ENCODE data around the gene TUBB3. TPM values are rescaled to one million over a fixed set of nuclear protein-coding genes. Genes with fewer than 3 reads are reported as not detected.

Gene TUBB3
- polyA plus RNA-seq, 1 experiment, result 108 TPM

DNA sequence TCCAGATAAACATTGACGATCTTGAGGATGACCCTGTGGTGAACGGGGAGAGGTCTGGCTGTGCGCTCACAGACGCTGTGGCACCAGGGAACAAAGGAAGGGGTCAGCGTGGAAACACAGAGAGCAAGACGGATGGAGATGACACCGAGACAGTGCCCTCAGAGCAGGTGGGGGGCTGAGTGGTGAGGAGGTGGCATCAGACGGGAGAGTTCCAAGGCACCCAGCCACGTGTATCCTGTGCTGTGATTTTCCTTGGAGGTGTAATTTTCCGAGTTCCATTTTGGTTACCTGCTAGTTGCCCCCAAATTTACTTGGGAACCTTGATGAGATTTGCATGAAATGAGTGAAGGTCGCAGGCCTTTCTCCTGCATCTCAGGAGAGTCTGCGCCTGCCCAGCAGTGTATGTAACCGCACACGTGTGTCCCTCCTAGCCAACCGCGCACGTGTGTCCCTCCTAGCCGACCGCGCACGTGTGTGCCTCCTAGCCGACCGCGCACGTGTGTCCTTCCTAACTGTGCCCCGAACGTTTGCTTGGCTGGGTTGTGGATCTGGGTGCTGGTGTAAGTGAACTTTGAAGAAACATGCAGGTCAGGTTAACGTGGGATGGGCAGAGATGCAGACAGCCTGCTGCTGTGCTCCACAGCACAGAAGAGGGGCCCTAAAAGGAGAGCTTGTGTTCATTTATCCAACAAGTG lies 39.6 kb upstream of the TUBB3 start:
- ChIA-PET POLR2A (no interaction called here), CTCF (no interaction called here)
- Histone ChIP-seq H3K4me3 (ENCODE audit: low read depth, low read length) (no peak overlapping the region), H3K27me3 (ENCODE audit: control insufficient read depth, insufficient read depth, low read length) (no peaks in the 10 kb centered on the region), H3K36me3 (ENCODE audit: control insufficient read depth, insufficient read depth, low read length) (peaks cover 47% of the 10 kb centered on the region)
- DNase-seq (ENCODE audit: low read depth), result no peak
- TF ChIP-seq, protein P1, sequence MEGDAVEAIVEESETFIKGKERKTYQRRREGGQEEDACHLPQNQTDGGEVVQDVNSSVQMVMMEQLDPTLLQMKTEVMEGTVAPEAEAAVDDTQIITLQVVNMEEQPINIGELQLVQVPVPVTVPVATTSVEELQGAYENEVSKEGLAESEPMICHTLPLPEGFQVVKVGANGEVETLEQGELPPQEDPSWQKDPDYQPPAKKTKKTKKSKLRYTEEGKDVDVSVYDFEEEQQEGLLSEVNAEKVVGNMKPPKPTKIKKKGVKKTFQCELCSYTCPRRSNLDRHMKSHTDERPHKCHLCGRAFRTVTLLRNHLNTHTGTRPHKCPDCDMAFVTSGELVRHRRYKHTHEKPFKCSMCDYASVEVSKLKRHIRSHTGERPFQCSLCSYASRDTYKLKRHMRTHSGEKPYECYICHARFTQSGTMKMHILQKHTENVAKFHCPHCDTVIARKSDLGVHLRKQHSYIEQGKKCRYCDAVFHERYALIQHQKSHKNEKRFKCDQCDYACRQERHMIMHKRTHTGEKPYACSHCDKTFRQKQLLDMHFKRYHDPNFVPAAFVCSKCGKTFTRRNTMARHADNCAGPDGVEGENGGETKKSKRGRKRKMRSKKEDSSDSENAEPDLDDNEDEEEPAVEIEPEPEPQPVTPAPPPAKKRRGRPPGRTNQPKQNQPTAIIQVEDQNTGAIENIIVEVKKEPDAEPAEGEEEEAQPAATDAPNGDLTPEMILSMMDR (IDR thresholded peaks at IDR 0.05; ENCODE audit: insufficient read depth, low read depth, low read length), result no peak

DNA sequence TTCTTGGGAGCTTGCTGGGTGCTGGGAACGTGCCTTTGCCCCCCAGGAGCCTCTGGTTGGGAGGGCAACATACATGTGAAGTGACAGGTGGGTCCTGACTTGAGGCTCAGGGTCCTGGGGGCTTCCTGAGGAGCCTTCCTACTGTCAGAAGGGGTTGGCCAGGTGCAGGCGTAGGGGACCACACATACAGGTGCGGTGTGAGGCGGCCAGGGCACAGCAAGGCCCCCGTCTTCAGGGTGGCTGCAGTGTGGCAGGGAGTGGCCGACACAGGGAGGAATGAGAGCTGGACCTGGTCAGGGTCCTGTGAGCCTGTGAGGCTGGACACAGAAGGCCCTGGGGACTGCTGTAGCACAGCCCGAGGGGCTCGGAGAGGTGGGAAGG lies 39.1 kb upstream of the TUBB3 start:
- H3K36me3 ChIP-seq (ENCODE audit: control insufficient read depth, insufficient read depth, low read length), result peaks cover 44% of the 10 kb centered on the region
- TF ChIP-seq, protein P1 (IDR thresholded peaks at IDR 0.05; ENCODE audit: insufficient read depth, low read depth, low read length), result no peak
- POLR2A ChIA-PET, result no interaction called here
- CTCF ChIA-PET, result no interaction called here
- DNase-seq (ENCODE audit: low read depth), result no peak
- no peak overlapping the region for H3K4me3 ChIP-seq (ENCODE audit: low read depth, low read length)
- H3K27me3 ChIP-seq (ENCODE audit: control insufficient read depth, insufficient read depth, low read length), result no peaks in the 10 kb centered on the region

DNA sequence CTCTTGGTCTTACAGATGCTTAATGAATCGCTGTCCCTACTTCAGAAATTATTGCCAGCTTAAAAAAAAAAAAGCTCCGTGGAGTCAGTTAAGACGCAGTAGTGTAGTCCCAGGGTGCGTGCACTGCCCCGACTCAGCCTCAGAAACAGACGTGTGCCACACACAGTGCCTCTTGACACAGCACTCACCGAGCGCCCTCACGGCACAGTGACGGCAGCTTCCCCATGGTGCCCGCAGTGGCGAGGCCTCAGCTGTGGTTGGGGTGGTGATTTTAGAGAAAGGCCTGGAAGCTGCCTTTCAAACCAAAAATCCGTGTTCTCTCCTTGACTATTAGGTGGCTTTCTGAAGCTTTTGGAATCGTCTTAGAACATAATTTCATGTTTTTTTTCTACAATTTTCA lies 35.9 kb upstream of the TUBB3 start:
- Histone ChIP-seq H3K4me3 (ENCODE audit: low read depth, low read length) (no peak overlapping the region), H3K36me3 (ENCODE audit: control insufficient read depth, insufficient read depth, low read length) (peaks cover 50% of the 10 kb centered on the region), H3K27me3 (ENCODE audit: control insufficient read depth, insufficient read depth, low read length) (no peaks in the 10 kb centered on the region)
- no peak for DNase-seq (ENCODE audit: low read depth)
- ChIA-PET POLR2A (no interaction called here), CTCF (interaction anchor here (1.3 kb wide), 1 partner anchor 187 kb away, joined by 3 read pairs; no protein-coding TSS in a partner anchor)
- TF ChIP-seq, protein P1 (IDR thresholded peaks at IDR 0.05; ENCODE audit: insufficient read depth, low read depth, low read length), result no peak

DNA sequence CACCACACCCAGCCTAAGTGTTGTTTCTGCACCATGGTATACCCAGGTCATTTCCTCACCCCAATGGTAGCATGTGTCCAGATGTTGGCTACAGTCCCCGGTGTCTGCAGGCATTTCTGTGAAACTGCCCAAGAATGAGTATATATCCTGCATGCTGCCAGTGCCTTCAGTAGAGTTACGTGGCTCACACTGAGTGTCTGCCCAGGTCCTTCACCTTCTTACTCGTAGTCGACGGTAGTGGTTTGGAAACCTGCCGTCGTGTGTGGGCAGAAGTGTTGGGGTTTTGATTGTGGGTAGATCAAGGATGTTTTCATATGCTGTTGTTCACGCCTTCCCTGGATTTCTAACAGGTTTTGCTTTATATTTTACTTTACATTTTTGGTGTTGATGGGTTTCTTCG lies 32.9 kb upstream of the TUBB3 start:
- TF ChIP-seq, protein P1 (IDR thresholded peaks at IDR 0.05; ENCODE audit: insufficient read depth, low read depth, low read length), result no peak
- CTCF ChIA-PET, result interaction anchor here (0.6 to 1.6 kb wide), 2 partner anchors 13 to 20 kb away, joined by 3 to 5 read pairs; no protein-coding TSS in a partner anchor
- POLR2A ChIA-PET, result no interaction called here
- DNase-seq (ENCODE audit: low read depth), result no peak
- Histone ChIP-seq H3K4me3 (ENCODE audit: low read depth, low read length) (no peak overlapping the region), H3K36me3 (ENCODE audit: control insufficient read depth, insufficient read depth, low read length) (peaks cover 51% of the 10 kb centered on the region), H3K27me3 (ENCODE audit: control insufficient read depth, insufficient read depth, low read length) (no peaks in the 10 kb centered on the region)

DNA sequence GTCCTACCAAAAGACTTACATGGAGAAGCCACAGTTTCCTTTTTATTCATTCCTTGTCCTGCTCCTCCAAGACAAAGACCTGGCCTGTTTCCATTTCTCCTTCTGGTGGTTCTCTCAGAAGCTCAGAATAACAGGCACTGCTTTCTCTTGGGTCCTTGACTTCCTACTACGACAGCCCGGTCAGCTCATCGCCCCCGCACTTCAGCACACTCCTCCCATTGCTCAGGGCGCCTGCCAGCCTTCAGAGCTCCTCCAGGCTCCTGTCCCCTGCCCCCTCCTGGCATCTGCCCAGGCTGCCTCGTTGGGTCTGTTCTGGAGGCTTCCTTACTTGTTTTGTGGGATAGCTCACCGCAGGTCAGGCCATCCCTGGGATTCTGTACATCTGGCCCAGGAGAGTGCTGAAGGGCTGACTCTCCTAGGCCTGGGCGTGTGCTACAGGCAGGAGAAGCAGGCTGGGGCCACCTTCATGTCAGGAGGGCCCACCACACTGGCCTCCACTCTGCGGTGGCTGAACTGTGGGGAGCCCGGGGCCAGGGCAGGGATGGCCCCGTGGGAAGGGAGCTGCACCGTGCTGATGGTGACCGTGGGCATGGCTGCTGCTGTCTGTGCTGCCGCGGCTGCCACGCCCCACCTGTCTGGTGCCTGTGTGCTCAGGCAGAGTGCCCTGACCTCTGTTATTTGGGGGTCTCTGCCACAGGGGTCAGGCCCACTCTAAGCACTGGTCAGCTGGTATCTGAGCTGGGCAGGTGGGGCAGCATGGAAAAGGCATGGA lies 32.1 kb upstream of the TUBB3 start:
- Histone ChIP-seq H3K4me3 (ENCODE audit: low read depth, low read length) (no peak overlapping the region), H3K36me3 (ENCODE audit: control insufficient read depth, insufficient read depth, low read length) (peaks cover 52% of the 10 kb centered on the region), H3K27me3 (ENCODE audit: control insufficient read depth, insufficient read depth, low read length) (no peaks in the 10 kb centered on the region)
- CTCF ChIA-PET, result interaction anchor here (1.6 kb wide), 1 partner anchor 19 kb away, joined by 5 read pairs; no protein-coding TSS in a partner anchor
- no peak for DNase-seq (ENCODE audit: low read depth)
- TF ChIP-seq, protein P1 (IDR thresholded peaks at IDR 0.05; ENCODE audit: insufficient read depth, low read depth, low read length), result no peak
- POLR2A ChIA-PET, result no interaction called here

All from BJ (cell line).